Raji (cell line): ENCODE results near the gene PCBP3.

Source experiments
- POLR2A ChIP-seq: IDR thresholded peaks from 2 replicates; pipeline ENCODE4 v1.6.1; 2011; ENCODE audit warnings: low read depth, low read length, control low read depth; ENCODE audit not compliant: insufficient read depth

Gene PCBP3

GRCh38 chr21:45866551-45866950 lies 223.0 kb downstream of the PCBP3 start:
- no peak for TF ChIP-seq POLR2A

DNA sequence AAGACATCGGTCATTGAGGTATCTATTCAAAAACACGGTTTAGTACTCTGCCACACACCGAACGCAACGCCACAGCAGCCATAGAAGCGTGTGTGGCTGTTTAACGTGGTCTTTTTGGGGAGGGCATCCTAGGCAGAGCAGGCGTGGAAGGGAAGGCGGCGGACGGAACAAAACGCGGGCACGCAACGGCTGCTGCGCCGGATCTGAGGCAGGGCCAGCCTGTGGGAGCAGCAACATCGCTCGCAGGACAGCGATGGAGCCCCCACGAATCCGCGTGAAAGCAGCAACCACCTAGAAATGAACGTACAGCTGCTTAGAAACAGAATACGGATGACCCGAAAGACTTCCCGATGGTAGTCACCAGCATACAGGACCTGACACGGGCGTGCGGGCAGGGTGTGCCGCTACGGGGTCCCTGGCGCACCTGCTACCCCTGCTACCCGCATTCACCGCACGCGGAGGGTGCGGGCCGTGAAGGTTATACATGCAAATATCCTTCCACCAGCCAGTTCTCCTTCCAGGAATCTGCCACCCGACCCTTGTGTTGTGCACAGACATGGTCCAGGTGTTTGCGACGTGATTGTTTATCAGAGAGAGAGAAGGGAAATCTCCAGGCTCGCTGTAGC lies 223.6 kb downstream of the PCBP3 start:
- TF ChIP-seq POLR2A, result no peak

GRCh38 chr21:45867671-45868081 lies 224.2 kb downstream of the PCBP3 start:
- no peak for TF ChIP-seq POLR2A

- TF ChIP-seq POLR2A, result no peak
Measured at GRCh38 chr21:45868086-45868485, 224.6 kb downstream of the PCBP3 start.

DNA sequence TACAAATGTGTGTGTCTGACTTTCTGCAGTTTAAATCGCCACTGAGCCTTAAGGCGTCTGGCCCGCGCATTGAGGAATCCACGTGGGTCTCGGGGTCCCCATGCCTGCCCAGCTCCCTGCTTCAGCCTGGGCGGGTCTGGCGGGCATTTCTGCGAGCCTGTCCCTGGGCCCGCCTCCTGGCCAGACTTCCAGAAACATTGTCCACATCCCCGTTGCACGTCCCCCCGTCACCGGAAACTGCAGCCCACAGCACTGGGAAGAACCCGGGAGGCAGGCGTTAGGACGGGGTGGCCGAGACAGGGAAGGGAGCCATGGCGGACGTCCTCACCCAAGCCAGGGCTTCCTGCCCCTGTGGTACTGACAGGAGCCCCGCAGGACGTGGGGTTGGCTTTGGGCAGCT lies 225.0 kb downstream of the PCBP3 start:
- TF ChIP-seq POLR2A, result no peak

- TF ChIP-seq POLR2A, result no peak
Measured at GRCh38 chr21:45869121-45870007, 225.8 kb downstream of the PCBP3 start.

DNA sequence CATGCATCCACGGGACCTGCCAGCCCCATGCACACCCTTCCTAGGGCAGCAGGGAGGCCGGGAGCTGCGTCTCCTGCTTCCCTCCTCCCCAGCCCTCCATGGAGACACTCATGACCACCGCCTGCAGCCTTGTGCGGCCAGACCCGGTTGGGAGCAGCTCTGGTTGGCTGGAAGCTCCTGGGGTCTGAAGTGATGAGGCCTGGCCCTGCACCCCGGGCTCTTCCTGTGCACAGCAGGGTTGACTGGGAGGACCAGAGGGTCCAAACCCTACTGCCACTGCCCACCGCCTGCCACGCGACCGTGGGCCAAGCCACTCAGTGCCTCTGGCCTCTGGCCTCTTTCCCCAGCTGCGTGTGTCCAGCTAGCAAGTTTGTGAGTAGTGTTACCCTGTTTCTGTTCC lies 226.9 kb downstream of the PCBP3 start:
- TF ChIP-seq POLR2A, result no peak

DNA sequence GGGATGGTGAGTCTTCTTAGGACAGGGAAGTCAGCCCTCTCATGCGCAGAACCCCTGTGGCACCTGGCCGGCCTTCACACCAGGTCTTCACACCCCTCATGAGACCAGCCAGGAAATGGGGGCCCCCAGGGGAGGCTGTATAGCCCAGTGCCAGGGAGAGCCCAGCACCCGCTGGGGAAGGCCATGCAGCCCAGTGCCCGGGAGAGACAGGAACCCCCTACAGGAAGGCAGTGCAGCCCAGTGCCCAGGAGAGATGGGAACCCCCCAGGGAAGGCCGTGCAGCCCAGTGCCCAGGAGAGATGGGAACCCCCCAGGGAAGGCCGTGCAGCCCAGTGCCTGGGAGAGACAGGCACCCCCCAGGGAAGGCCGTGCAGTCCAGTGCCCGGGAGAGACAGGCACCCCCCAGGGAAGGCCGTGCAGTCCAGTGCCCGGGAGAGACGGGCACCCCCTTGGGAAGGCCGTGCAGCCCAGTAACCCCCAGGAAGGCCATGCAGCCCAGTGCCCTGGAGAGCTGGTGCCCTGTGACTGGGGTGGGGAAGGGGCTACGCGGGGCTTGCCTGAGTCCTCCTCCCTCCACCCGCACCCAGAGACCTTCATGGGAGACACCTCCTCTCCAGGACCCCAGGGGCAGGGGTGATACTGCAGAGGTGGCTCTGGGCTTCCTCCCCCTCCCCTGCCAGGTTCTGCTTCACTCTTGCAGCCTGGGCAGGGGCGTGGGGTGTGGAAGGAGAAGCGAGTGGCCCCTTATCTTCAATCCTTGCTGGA lies 227.5 kb downstream of the PCBP3 start:
- no peak for TF ChIP-seq POLR2A

DNA sequence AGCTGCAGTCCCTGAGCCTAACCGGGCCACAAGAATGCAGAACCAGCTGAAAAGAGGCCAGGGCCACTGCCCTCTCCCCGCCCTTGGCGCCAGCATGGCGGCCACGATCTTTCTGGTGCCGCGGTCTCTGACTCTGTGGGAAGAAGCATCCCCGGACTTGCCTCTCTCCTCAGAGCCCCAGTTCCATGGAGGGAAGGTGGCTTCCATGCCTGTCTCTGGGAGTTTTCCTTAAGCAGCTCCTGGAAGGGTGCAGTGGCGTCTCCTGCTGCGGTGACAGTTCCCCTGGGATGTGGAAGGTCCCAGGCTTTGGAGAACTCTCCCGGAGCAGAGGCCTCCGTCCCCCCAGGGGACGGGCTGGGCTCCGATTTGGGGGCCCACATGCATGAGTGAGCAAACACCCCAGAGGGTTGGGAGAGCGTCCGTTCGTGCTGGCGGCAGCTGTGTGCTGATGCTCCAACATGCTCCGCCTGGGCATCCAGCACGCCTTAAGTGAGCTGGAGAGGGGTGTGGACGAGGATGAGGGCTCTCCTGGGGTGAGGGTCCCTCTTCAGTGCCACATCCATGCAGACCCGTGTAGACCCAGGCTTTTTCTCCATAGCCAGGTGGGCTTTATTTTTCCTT lies 228.2 kb downstream of the PCBP3 start:
- TF ChIP-seq POLR2A, result no peak

DNA sequence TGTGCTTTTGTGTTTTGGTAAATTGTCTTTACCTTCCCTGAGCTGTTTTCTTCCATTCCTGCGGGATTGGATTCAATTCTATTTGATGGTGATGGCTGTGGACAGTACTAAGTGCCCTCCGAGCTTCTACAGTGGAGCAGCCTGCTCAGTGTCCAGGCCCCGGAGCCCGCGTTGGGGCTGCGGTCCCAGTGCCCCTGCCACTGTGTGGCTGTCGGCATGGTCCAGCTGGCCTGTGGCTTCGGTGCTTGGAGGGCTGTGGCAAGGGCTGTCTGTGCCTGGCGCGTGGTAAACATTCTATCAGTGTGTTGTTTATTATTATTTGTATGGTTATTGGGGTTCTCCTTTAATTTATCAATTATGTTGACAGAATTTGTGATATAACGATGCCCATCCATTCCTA lies 228.9 kb downstream of the PCBP3 start:
- TF ChIP-seq POLR2A, result no peak

DNA sequence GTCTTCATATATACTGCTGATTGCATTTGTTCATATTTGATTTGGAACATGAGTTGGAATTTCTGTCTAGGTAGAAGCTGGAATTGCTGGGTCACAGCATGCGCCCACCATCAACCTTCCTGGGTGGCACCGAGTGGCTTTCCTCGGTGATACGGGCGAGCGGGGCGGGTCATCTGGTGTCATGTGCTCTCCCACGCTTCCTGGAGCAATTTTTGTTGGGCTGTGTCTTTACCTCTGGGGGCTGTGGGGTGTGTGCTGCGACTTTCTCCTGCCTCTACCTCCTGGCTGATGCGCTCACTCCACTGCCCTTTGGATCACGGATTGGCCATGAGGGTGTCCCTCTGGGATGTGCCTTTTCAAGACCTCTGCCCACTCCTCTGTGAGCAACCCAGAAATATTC lies 229.4 kb downstream of the PCBP3 start:
- TF ChIP-seq POLR2A, result no peak

DNA sequence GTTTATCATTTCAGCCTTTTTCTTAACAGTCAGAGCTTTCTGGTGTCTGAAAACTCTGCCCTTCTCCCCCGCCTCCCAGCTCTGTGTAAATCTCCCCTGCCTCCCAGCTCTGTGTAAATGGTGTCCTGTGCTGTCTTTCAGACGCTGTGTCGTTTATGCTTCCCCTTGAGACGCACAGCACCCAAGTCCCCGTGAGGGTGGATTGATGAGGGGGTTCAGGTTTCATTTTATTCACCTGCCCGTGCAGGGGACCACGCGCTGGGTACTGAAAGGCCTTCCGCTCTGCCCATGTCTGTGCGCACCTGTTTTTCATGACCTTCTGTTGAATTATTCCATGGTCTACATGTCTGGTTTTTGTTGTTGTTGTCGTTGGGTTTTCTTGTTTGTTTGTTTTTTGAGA lies 229.9 kb downstream of the PCBP3 start:
- no peak for TF ChIP-seq POLR2A

DNA sequence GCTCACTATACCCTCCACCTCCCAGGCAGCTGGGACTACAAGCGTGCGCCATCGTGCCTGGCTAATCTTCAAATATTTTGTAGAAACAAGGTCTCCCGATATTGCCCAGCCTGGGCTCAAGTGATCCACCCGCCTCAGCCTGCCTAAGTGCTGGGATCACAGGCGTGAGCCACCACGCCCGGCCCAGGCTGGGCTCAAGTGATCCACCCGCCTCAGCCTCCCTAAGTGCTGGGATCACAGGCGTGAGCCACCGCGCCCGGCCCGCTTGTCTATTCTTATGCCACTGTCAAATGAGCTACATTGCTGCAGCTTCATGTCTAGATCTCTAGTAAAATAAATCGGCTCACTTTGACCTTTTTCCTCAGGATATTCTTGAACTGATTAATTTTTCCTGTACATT lies 230.3 kb downstream of the PCBP3 start:
- no peak for TF ChIP-seq POLR2A

GRCh38 chr21:45874716-45875415 lies 231.3 kb downstream of the PCBP3 start:
- no peak for TF ChIP-seq POLR2A

GRCh38 chr21:45875416-45875760 lies 231.9 kb downstream of the PCBP3 start:
- TF ChIP-seq POLR2A, result no peak
